Sciatic nerve (tissue), 2 donors: ENCODE measurements around the gene SLC26A2. TPM values are rescaled to one million over a fixed set of nuclear protein-coding genes. Genes with fewer than 3 reads are reported as not detected.
A peak's percentile ranks its signal among the peaks of the same experiment; 100 is the strongest.

Experiments
- ATAC-seq: fragments of 200-7000 bp; cut with Tn5 transposase; one replicate; pipeline ENCODE4 v1.9.1; 2020; ENCODE audit warnings: mild to moderate bottlenecking, moderate library complexity
- DNase-seq: peaks from one replicate; pipeline ENCODE4 v3.0.0-alpha.2; 2020; ENCODE audit warnings: low spot score
- intact Hi-C: fragments of 100-400 bp; cut with DNase I; formaldehyde crosslinking; loops from one replicate; pipeline ENCODE4 v1.14.2; 2022
- total RNA-seq: library from RNA; stranded (reverse); fragmentation: NEBNext Ultra II Directional; extraction: Animal tissue kit (Norgen Biotek cat#: 25700); gene quantifications from one replicate; pipeline ENCODE4 v1.2.1, GENCODE V29; 2021
- donor health status: DM: no; HTN: no; CAD: no.
- donor health status: DM: no; HTN: no; CAD: no.

SLC26A2 gene
- total RNA-seq, 1 donor from 2014 or later: 15.8 TPM

DNA sequence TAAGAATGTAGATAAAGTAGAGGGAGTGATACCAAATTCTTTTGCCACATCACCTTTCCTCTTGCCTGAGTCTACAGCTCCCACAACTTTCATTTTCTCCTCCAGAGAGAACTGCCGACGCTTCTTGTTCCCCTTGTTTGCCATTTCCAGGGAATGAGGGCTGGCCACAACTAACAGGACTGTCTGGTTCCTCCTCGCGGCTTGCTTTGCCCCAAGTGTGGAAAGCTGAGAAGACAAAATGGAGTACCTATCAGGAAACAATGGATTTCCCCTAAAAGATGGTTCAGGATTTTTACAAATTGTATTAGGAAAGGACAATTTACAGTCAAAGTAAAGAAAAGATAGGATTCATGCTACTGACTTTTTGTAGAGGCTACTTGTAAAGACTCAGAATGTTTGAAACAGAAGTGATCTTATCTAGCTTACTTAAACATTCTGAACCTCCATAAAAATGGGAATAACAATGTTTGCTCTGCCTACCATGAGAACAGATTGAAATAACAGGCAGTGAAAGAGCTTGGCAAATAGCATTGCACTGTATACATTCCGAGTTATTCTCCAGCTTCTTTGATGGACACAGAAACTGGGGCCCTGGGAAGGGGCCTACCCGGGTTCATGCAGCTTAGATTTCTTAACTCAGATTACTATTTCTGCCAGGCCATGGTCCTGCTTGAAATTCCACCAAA lies 35.8 kb downstream of the SLC26A2 start:
- intact Hi-C loops: loop anchor here (10.0 kb wide), 1 partner anchor 162 kb away; no protein-coding TSS in a partner anchor
- ATAC-seq: no peak
- no peak for DNase-seq

DNA sequence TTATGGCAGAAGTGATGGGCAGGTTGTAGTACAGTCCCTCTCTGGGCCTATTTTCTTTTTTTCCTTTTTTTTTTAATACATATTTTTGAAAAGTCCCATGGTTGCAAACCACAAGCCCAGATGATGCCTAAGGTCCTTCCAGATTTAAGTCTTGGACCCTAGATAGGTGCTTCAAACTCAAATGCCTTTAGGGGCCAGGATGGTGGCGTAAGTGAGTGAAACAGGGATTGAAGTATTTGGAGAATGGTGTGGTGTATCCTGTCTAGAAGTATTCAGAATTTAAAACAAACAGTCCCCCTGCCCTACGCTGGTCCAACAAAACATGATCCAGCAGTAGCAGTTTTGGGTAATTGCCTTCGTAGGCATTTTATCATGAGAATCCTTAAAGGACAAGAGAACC lies 37.7 kb downstream of the SLC26A2 start:
- ATAC-seq: no peak
- intact Hi-C loops: loop anchor here (10.0 kb wide), 1 partner anchor 163 kb away; no protein-coding TSS in a partner anchor
- no peak for DNase-seq

GRCh38 chr5:149999359-149999758 lies 38.8 kb downstream of the SLC26A2 start:
- DNase-seq: no peak
- intact Hi-C loops: loop anchor here (10.0 kb wide), 1 partner anchor 165 kb away; no protein-coding TSS in a partner anchor

GRCh38 chr5:149999866-150000255 lies 39.3 kb downstream of the SLC26A2 start:
- ATAC-seq (no peak), DNase-seq (no peak)
- intact Hi-C loops: loop anchor here (10.0 kb wide), 1 partner anchor 165 kb away; no protein-coding TSS in a partner anchor

More at GRCh38 chr5:149999359-149999758, 38.8 kb downstream of the SLC26A2 start:
- ATAC-seq: no peak

- intact Hi-C loops: no loop called here
- DNase-seq (peak; percentile 96), ATAC-seq (peak; percentile 98)
These were observed 39.9 kb downstream of the SLC26A2 start, which contains the start of the genes HMGXB3 and TIGD6 for GRCh38 chr5:150000256-150000989. Gene HMGXB3, plus strand, starts transcription at chr5:150000739. Its CDS starts 4,114 bp downstream, at chr5:150004853. Gene TIGD6, minus strand, starts transcription at chr5:150000654. Its CDS starts 4,306 bp downstream, at chr5:149996348.

GRCh38 chr5:150000990-150001659 lies 40.6 kb downstream of the SLC26A2 start:
- intact Hi-C loops: no loop called here
- ATAC-seq: peak; percentile 37
- DNase-seq: peak; percentile 74

DNA sequence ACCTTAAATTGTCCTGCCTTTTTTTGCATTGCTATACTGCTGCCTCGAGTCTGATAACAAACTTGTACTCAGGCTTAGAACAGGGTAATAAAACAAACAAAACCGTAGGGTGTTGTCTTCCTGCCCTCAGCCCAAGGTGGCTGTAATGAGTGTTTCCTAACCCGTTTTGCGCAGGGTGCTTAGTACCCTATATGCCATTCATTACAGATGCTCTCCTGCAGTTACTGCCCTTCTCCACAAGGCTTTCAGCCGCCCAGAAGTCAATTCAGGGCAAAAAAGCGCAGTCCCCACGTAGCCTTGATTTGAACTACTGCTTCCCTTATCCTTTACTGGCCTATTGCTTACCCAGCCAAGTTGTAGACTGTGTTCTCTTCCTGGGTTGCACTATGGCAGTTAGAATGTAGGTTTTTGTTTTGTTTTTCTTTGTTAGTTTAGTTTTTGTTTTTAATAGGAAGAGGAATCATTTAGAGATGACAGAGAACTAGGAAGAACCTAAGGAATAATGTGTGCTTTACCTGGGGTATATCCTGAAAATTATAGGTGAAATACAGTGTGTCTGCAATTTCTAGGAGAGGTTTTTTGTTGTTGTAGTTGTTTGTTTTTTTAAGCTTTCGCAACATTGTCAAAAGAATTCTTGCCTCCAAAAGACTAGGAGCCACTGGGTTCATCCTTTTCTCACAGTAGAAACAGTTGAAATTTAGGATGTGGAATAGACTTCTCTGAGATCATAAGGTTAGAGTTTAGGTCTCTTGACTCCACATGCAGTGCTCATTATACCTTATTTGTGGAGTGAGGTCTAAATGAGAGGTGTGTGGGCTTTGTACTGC lies 41.3 kb downstream of the SLC26A2 start:
- intact Hi-C loops: no loop called here
- ATAC-seq (peak; percentile 51), DNase-seq (no peak)

GRCh38 chr5:150006318-150006717 lies 45.8 kb downstream of the SLC26A2 start:
- ATAC-seq: no peak
- no peak for DNase-seq
- intact Hi-C loops: no loop called here

GRCh38 chr5:150007050-150007449 lies 46.5 kb downstream of the SLC26A2 start:
- ATAC-seq: no peak
- no peak for DNase-seq
- intact Hi-C loops: no loop called here

- DNase-seq (no peak), ATAC-seq (no peak)
- intact Hi-C loops: no loop called here
These were observed 49.3 kb downstream of the SLC26A2 start for GRCh38 chr5:150009671-150010387.

GRCh38 chr5:150013931-150014330 lies 53.4 kb downstream of the SLC26A2 start:
- DNase-seq: no peak
- no peak for ATAC-seq
- intact Hi-C loops: no loop called here

DNA sequence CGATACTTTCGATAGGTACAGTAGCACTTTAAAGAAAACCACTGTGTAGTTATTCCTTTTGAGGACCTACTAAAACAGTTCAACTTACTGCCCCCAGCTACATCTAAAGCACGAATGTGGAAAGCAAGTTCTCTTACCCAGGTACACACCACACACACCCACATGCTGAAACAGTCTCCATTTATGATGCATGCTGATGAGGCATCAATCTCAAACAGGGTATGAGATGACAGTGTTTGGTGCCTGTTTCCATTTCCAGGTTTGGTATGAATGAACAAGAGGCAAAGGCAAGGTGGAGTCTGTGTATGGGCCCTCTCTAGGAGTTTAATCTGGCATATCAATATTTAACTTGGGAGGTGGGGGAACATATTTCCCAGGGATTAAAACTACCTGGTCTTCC lies 53.9 kb downstream of the SLC26A2 start:
- ATAC-seq (no peak), DNase-seq (no peak)
- intact Hi-C loops: no loop called here

- ATAC-seq (no peak), DNase-seq (no peak)
- intact Hi-C loops: no loop called here
These were observed 54.9 kb downstream of the SLC26A2 start for GRCh38 chr5:150015415-150015814.

- DNase-seq (no peak), ATAC-seq (no peak)
- intact Hi-C loops: no loop called here
These were observed 56.0 kb downstream of the SLC26A2 start for GRCh38 chr5:150016537-150016936.

DNA sequence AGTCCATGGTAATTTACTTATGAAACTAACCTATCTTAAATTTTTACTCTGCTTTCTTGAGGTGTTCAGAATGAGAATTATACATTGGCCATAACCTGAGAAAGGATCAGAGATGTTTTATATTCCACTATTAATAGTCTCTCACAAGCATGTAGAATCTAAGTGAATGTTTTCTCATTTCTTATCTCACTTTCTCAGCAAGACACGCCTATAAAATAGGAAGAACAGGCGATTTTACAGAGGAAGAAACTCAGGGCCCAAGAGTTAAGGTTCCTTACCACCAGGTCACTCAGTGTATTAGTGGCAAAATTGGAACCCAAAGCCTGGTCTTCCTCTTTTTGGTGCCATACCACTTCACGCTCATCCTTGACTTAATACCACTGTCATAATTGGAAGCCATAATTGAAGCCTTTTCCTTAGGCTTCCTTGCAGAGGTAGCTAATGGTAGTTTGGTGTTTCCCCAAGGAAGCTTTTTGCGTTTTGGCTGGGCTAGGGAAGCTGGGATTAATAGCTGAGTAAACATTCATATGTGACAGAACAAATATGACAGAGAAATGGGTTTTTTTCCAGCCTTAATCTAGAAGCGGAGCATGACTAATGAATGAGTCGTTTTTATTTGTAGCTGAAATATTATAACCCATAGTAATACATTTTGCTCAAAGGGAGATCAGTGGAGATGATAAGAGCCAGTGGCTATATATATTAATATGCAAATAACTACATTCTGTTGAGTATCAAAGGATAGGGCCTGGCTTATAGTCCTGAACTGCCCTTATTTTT lies 56.9 kb downstream of the SLC26A2 start:
- no peak for DNase-seq
- intact Hi-C loops: no loop called here
- ATAC-seq: no peak

GRCh38 chr5:150020249-150020648 lies 59.7 kb downstream of the SLC26A2 start:
- DNase-seq: no peak
- intact Hi-C loops: no loop called here
- ATAC-seq: no peak

DNA sequence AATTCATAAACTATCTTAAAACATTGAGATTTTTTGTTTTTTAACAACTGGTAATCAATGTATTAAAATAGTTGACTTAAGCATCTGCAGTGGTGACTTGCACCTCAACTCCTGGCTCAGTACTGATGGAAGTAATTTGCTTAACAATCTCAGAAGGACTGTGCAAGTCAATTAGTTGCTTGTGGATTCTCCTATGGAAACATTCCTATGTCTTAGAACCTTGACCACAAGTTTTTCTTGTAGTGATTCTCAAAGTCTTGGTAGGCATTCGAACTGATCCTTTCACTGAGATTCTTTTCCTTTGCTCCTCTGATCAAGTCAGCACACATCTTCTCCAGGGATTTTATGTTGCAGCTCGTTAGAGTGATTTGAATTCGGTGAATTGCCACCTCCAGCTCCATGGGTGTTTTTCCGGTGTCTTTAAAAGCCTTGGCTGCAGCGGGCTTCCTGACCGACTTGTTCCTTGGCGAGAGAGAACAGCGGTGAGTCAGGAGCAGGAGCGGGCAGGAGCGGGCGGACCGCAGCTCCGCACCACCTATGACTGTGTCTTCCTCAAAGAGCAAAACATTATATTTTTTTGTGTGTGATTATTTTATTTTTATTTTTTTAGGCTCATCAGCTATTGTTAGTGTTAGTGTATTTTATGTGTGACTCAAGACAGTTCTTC lies 61.1 kb downstream of the SLC26A2 start:
- DNase-seq (no peak), ATAC-seq (no peak)
- intact Hi-C loops: no loop called here
